HepG2 (cell line): ENCODE results near the gene TMEM81. TPM values are rescaled to one million over a fixed set of nuclear protein-coding genes. Genes with fewer than 3 reads are reported as not detected.
A peak's percentile ranks its signal among the peaks of the same experiment; 100 is the strongest.

Source experiments
- ATF1 ChIP-seq: IDR thresholded peaks from 2 replicates; pipeline ENCODE4 v1.6.1; 2016; ENCODE audit warnings: mild to moderate bottlenecking, control low read depth
- ATF7 ChIP-seq, 2 experiments: fragments of 450-650 bp in 1 of 2; sonication (generic) in 1 of 2; formaldehyde crosslinking in 1 of 2; IDR thresholded peaks; 2 replicates each; pipeline versions ENCODE4 v1.4.0 to v1.6.1; 2016 to 2020; ENCODE audit warnings: antibody characterized with exemption in 1 of 2, mild to moderate bottlenecking in 1 of 2, missing genetic modification reagents in 1 of 2
- ESRRA ChIP-seq: sonication (generic); formaldehyde crosslinking; IDR thresholded peaks from 2 replicates; pipeline ENCODE4 v1.5.1; 2020; ENCODE audit warnings: mild to moderate bottlenecking, low read depth, missing genetic modification reagents
- FOXO1 ChIP-seq: sonication (generic); formaldehyde crosslinking; IDR thresholded peaks from 2 replicates; pipeline ENCODE4 v1.4.0; 2020; ENCODE audit warnings: missing genetic modification reagents
- HMG20A ChIP-seq: IDR thresholded peaks from 2 replicates; pipeline ENCODE4 v1.6.1; 2016; ENCODE audit warnings: borderline replicate concordance
- KLF11 ChIP-seq: IDR thresholded peaks from 2 replicates; pipeline ENCODE4 v1.6.1; 2016; ENCODE audit warnings: missing compliant biosample characterization
- NAIF1 ChIP-seq: sonication (generic); formaldehyde crosslinking; IDR thresholded peaks from 2 replicates; pipeline ENCODE4 v1.5.0; 2020; ENCODE audit warnings: mild to moderate bottlenecking, missing genetic modification reagents, borderline replicate concordance
- PHF5A ChIP-seq: IDR thresholded peaks from one replicate; pipeline ENCODE4 v1.6.1; 2018; ENCODE audit warnings: low read depth, missing genetic modification reagents; ENCODE audit not compliant: unreplicated experiment
- SAP130 ChIP-seq: IDR thresholded peaks from 2 replicates; pipeline ENCODE4 v1.6.1; 2016; ENCODE audit warnings: low read depth
- SOX6 ChIP-seq, 2 experiments: fragments of 450-650 bp in 1 of 2; sonication (generic) in 1 of 2; formaldehyde crosslinking in 1 of 2; IDR thresholded peaks; 2 replicates each; pipeline versions ENCODE4 v1.4.0 to v1.6.1; 2017 to 2020; ENCODE audit warnings: antibody characterized with exemption in 1 of 2, mild to moderate bottlenecking in 1 of 2, missing genetic modification reagents in 1 of 2
- TMF1 ChIP-seq: sonication (generic); formaldehyde crosslinking; IDR thresholded peaks from 2 replicates; pipeline ENCODE4 v1.8.1; 2022; ENCODE audit warnings: low read depth, missing genetic modification reagents
- WIZ ChIP-seq: sonication (generic); formaldehyde crosslinking; IDR thresholded peaks from 2 replicates; pipeline ENCODE4 v1.5.1; 2020; ENCODE audit warnings: mild to moderate bottlenecking, missing genetic modification reagents
- ZBTB38 ChIP-seq: sonication (generic); formaldehyde crosslinking; IDR thresholded peaks from 2 replicates; pipeline ENCODE4 v1.5.1; 2020; ENCODE audit warnings: mild to moderate bottlenecking, missing genetic modification reagents
- ZBTB8A ChIP-seq: sonication (generic); formaldehyde crosslinking; IDR thresholded peaks from 2 replicates; pipeline ENCODE4 v1.4.0; 2020; ENCODE audit warnings: mild to moderate bottlenecking, low read depth, missing genetic modification reagents, borderline replicate concordance
- ZFP1 ChIP-seq: IDR thresholded peaks from 2 replicates; pipeline ENCODE4 v1.6.1; 2016
- ZNF335 ChIP-seq: sonication (generic); formaldehyde crosslinking; IDR thresholded peaks from 2 replicates; pipeline ENCODE4 v1.4.0; 2020; ENCODE audit warnings: missing genetic modification reagents
- ZNF354B ChIP-seq: sonication (generic); formaldehyde crosslinking; IDR thresholded peaks from 2 replicates; pipeline ENCODE4 v1.8.0; 2022; ENCODE audit warnings: mild to moderate bottlenecking, missing genetic modification reagents
- ZNF589 ChIP-seq: sonication (generic); formaldehyde crosslinking; conservative IDR thresholded peaks from 2 replicates; pipeline ENCODE4 v1.8.0; 2022; ENCODE audit warnings: mild to moderate bottlenecking, moderate library complexity, missing genetic modification reagents
- ZNF605 ChIP-seq: sonication (generic); formaldehyde crosslinking; IDR thresholded peaks from 2 replicates; pipeline ENCODE4 v1.8.0; 2022; ENCODE audit warnings: mild to moderate bottlenecking, missing genetic modification reagents
- ZNF644 ChIP-seq: IDR thresholded peaks from 2 replicates; pipeline ENCODE4 v1.6.1; 2016; ENCODE audit warnings: low read depth
- ZNF747 ChIP-seq: sonication (generic); formaldehyde crosslinking; IDR thresholded peaks from 2 replicates; pipeline ENCODE4 v1.8.1; 2023; ENCODE audit warnings: missing genetic modification reagents, mild to moderate bottlenecking, borderline replicate concordance
- ZNF75D ChIP-seq: sonication (generic); formaldehyde crosslinking; IDR thresholded peaks from 2 replicates; pipeline ENCODE4 v1.8.1; 2023; ENCODE audit warnings: missing genetic modification reagents, mild to moderate bottlenecking, borderline replicate concordance
- polyA plus RNA-seq, 8 experiments: library from polyadenylated mRNA; depleted of rRNA in 3 of 8; stranded (reverse) in 7 of 8; unstranded in 1 of 8; fragments of >200 nt; fragmentation: Illumina TruSeq in 4 of 8; extraction: Trizol in 4 of 8; gene quantifications; 2 replicates each; pipeline versions ENCODE4 v1.2.1 to v1.2.3, GENCODE V29; 2011 to 2016; ENCODE audit warnings: low read depth in 4 of 8, missing spikeins in 1 of 8, mixed read lengths in 1 of 8; ENCODE audit not compliant: insufficient read depth in 1 of 8
- total RNA-seq, 5 experiments: library from RNA; depleted of rRNA; stranded (reverse); fragments of >200 nt; fragmentation: Illumina TruSeq; extraction: Trizol; gene quantifications; 2 replicates each; pipeline ENCODE4 v1.2.3, GENCODE V29; 2016; ENCODE audit warnings: low read depth in 1 of 5
- TF ChIP-seq, protein P1 (sequence below): sonication (generic); formaldehyde crosslinking; IDR thresholded peaks from 2 replicates; pipeline ENCODE4 v1.4.0; 2020; ENCODE audit warnings: missing genetic modification reagents, low read depth, mild to moderate bottlenecking, borderline replicate concordance
- TF ChIP-seq, protein P2 (sequence below): sonication (generic); formaldehyde crosslinking; IDR thresholded peaks from 2 replicates; pipeline ENCODE4 v1.4.0; 2020; ENCODE audit warnings: low read depth, mild to moderate bottlenecking, missing genetic modification reagents
- TF ChIP-seq, protein P3 (sequence below): sonication (generic); formaldehyde crosslinking; IDR thresholded peaks from 2 replicates; pipeline ENCODE4 v1.4.0; 2020; ENCODE audit warnings: mild to moderate bottlenecking, missing genetic modification reagents
- TF ChIP-seq, protein P4 (sequence below): sonication (generic); formaldehyde crosslinking; IDR thresholded peaks from 2 replicates; pipeline ENCODE4 v1.4.0; 2020; ENCODE audit warnings: mild to moderate bottlenecking, missing genetic modification reagents

Gene TMEM81
- total and polyA plus RNA-seq, 2 of the 13 experiments (the other 11 are each of a cell fraction or from before 2014, with no cell fraction given) = 1.1 TPM

DNA sequence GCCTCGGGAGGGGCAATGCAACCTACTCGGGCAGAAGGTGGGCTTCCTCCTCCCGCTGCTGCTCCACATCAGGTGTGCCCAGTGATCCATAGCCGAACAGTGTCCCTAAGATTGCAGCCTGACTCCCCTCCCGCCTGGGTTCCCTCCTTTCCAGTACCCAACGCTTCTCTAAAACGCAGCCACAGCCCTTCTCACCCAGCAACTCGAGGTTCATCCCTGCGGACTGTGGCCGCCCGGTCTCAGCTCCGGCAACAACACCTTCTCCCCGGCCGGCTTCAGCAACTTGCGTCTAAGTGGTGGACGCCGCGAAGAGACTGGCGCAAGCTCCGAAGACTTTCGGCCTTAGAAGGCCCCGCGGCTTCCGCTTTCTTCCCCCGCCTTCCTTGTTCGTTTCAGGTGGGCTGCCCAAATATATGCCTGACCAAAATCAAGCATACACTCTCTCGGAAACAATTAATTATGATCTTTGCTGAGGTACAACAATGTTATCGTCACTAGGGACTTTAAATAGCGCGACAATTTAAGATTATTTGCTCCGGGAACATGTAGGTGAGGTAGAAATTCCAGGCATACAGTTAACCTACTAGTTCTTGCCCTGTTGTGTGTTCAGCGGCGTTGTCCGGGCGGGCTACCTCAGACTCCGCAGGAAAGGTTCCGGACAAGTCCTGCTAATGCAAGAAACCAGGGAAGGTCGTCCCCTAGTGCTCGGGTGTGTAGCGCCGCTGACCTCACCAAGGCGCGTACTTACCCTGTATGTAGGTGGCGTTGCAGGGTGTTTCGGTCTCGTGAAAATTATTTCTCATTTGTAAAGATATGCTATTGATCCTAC is 37.6 kb upstream of the TMEM81 start, which contains the start of gene RBBP5 (continued):
- TF ChIP-seq, protein P1, sequence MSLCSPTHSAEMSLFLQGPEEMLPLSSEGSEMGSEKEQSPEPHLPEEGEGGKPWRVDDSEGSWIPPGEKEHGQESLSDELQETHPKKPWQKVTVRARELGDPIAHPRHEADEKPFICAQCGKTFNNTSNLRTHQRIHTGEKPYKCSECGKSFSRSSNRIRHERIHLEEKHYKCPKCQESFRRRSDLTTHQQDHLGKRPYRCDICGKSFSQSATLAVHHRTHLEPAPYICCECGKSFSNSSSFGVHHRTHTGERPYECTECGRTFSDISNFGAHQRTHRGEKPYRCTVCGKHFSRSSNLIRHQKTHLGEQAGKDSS = peak; percentile 65; the same call in 1 of the 2 replicates
- no peak for TF ChIP-seq ZBTB8A (CRISPR knock-in tag)
- TF ChIP-seq ZNF354B (CRISPR knock-in tag) = peak; percentile 21; the same call in 1 of the 2 replicates
- peak; percentile 57; the same call in 1 of the 2 replicates for TF ChIP-seq ATF7 (IDR thresholded peaks at IDR 0.05)
- TF ChIP-seq ATF7 (CRISPR knock-in tag; IDR thresholded peaks at IDR 0.05) = peak; percentile 71
- TF ChIP-seq, protein P2, sequence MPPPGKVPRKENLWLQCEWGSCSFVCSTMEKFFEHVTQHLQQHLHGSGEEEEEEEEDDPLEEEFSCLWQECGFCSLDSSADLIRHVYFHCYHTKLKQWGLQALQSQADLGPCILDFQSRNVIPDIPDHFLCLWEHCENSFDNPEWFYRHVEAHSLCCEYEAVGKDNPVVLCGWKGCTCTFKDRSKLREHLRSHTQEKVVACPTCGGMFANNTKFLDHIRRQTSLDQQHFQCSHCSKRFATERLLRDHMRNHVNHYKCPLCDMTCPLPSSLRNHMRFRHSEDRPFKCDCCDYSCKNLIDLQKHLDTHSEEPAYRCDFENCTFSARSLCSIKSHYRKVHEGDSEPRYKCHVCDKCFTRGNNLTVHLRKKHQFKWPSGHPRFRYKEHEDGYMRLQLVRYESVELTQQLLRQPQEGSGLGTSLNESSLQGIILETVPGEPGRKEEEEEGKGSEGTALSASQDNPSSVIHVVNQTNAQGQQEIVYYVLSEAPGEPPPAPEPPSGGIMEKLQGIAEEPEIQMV (CRISPR knock-in tag) = peak; percentile 83; the same call in 1 of the 2 replicates
- TF ChIP-seq HMG20A = peak; percentile 50; the same call in 1 of the 2 replicates
- peak; percentile 66; the same call in 1 of the 2 replicates for TF ChIP-seq TMF1 (CRISPR knock-in tag)
- TF ChIP-seq, protein P3, sequence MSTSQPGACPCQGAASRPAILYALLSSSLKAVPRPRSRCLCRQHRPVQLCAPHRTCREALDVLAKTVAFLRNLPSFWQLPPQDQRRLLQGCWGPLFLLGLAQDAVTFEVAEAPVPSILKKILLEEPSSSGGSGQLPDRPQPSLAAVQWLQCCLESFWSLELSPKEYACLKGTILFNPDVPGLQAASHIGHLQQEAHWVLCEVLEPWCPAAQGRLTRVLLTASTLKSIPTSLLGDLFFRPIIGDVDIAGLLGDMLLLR (CRISPR knock-in tag) = no peak; the same call in 1 of the 2 replicates
- TF ChIP-seq ATF1 (CRISPR knock-in tag) = peak; percentile 80
- peak; percentile 92 for TF ChIP-seq PHF5A
- TF ChIP-seq ZBTB38 (CRISPR knock-in tag) = 0 out of 2 replicates have a peak, but pooled peaks have one; percentile 36
- TF ChIP-seq ZNF747 (CRISPR knock-in tag) = 0 out of 2 replicates have a peak, but pooled peaks have one; percentile 46
- peak; percentile 100 for TF ChIP-seq ZNF335
- peak; percentile 87 for TF ChIP-seq NAIF1 (CRISPR knock-in tag)
- TF ChIP-seq SOX6 (IDR thresholded peaks at IDR 0.05) = no peak
- TF ChIP-seq SOX6 (CRISPR knock-in tag; IDR thresholded peaks at IDR 0.05) = peak; percentile 67
- TF ChIP-seq ZNF589 = no peak
- TF ChIP-seq ZFP1 = peak; percentile 92
- no peak for TF ChIP-seq ZNF75D (CRISPR knock-in tag)
- TF ChIP-seq FOXO1 (CRISPR knock-in tag) = peak; percentile 82
- TF ChIP-seq, protein P4, sequence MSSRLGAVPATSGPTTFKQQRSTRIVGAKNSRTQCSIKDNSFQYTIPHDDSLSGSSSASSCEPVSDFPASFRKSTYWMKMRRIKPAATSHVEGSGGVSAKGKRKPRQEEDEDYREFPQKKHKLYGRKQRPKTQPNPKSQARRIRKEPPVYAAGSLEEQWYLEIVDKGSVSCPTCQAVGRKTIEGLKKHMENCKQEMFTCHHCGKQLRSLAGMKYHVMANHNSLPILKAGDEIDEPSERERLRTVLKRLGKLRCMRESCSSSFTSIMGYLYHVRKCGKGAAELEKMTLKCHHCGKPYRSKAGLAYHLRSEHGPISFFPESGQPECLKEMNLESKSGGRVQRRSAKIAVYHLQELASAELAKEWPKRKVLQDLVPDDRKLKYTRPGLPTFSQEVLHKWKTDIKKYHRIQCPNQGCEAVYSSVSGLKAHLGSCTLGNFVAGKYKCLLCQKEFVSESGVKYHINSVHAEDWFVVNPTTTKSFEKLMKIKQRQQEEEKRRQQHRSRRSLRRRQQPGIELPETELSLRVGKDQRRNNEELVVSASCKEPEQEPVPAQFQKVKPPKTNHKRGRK (CRISPR knock-in tag) = no peak
- TF ChIP-seq ZNF644 = no peak; the same call in 1 of the 2 replicates
- 0 out of 2 replicates have a peak, but pooled peaks have one; percentile 44 for TF ChIP-seq KLF11 (CRISPR knock-in tag)
- 0 out of 2 replicates have a peak, but pooled peaks have one; percentile 29 for TF ChIP-seq WIZ
- peak; percentile 85; the same call in 1 of the 2 replicates for TF ChIP-seq ZNF605 (CRISPR knock-in tag)
- peak; percentile 94 for TF ChIP-seq SAP130 (CRISPR knock-in tag)
- peak; percentile 81; the same call in 1 of the 2 replicates for TF ChIP-seq ESRRA
